H1 (cell line): ENCODE measurements around the gene FIG4. TPM values are rescaled to one million over a fixed set of nuclear protein-coding genes. Genes with fewer than 3 reads are reported as not detected.

Experiments used
- CTCF ChIA-PET: fragments of 300-600 bp; sonication (Branson Sonifier 250); formaldehyde crosslinking; loops from one replicate; lab custom pipeline; 2021; ENCODE audit not compliant: partially characterized antibody; lab: Charles Lee
- POLR2A ChIA-PET: fragments of 300-600 bp; sonication (Branson Sonifier 250); formaldehyde crosslinking; loops from one replicate; lab custom pipeline; 2021; ENCODE audit warnings: inconsistent platforms; ENCODE audit not compliant: partially characterized antibody; lab: Charles Lee
- DNase-seq, 2 experiments: peaks; one replicate each; pipeline versions ENCODE4 v3.0.0 to v3.0.0-alpha.2; 2010 to 2022; ENCODE audit warnings: low spot score in 2 of 2, low read depth in 1 of 2, mixed read lengths in 1 of 2
- FAIRE-seq: peaks from 2 replicates; lab custom pipeline; 2011; peaks lifted over from hg19 to GRCh38; lab: Jason Lieb, UNC
- H2AFZ ChIP-seq: 2 replicates; pipeline ENCODE4 v1.8.1; 2012; ENCODE audit warnings: low read length, inconsistent platforms
- H2AK5ac ChIP-seq: 2 replicates; pipeline ENCODE4 v1.6.1; 2013; ENCODE audit warnings: low read depth, low read length
- H2BK120ac ChIP-seq: replicated peaks from 2 replicates; pipeline ENCODE3; 2013; ENCODE audit warnings: low read depth, low read length, inconsistent platforms
- H2BK12ac ChIP-seq: 2 replicates; pipeline ENCODE4 v1.6.1; 2013; ENCODE audit warnings: low read depth, low read length
- H2BK15ac ChIP-seq: 2 replicates; pipeline ENCODE4 v1.6.1; 2013; ENCODE audit warnings: low read length
- H2BK20ac ChIP-seq: 2 replicates; pipeline ENCODE4 v1.6.1; 2013; ENCODE audit warnings: low read length
- H2BK5ac ChIP-seq: 2 replicates; pipeline ENCODE4 v1.6.1; 2013; ENCODE audit warnings: low read depth, low read length
- H3K14ac ChIP-seq: 2 replicates; pipeline ENCODE4 v1.6.1; 2013; ENCODE audit warnings: inconsistent platforms; ENCODE audit not compliant: insufficient read length
- H3K18ac ChIP-seq: 2 replicates; pipeline ENCODE4 v1.6.1; 2013; ENCODE audit warnings: low read length; ENCODE audit errors: extremely low read depth
- H3K23ac ChIP-seq: 2 replicates; pipeline ENCODE4 v1.6.1; 2013; ENCODE audit warnings: inconsistent platforms; ENCODE audit not compliant: insufficient read length
- H3K23me2 ChIP-seq: 2 replicates; pipeline ENCODE4 v1.6.1; 2013; ENCODE audit warnings: low read depth, low read length
- H3K27ac ChIP-seq: 2 replicates; pipeline ENCODE4 v1.6.1; 2011; ENCODE audit warnings: low read depth, low read length, inconsistent platforms
- H3K27me3 ChIP-seq, 4 experiments: replicated peaks in 1 of 4; 1 replicate in 1 of 4; 2 replicates in 3 of 4; pipeline versions ENCODE4 v1.6.1 to v1.8.1; 2011 to 2013; ENCODE audit warnings: low read length in 3 of 4, mild to moderate bottlenecking in 3 of 4, inconsistent platforms in 2 of 4, mixed read lengths in 2 of 4, moderate library complexity in 1 of 4; ENCODE audit not compliant: control insufficient read depth in 3 of 4, insufficient read depth in 3 of 4; ENCODE audit errors: extremely low read depth in 1 of 4
- H3K36me3 ChIP-seq, 4 experiments: 2 replicates each; pipeline versions ENCODE4 v1.6.1 to v1.8.1; 2011 to 2013; ENCODE audit warnings: mild to moderate bottlenecking in 4 of 4, low read length in 3 of 4, moderate library complexity in 2 of 4, control low read depth in 1 of 4, inconsistent platforms in 1 of 4; ENCODE audit not compliant: insufficient read depth in 4 of 4, control insufficient read depth in 2 of 4
- H3K4ac ChIP-seq: replicated peaks from 2 replicates; pipeline ENCODE3; 2013; ENCODE audit warnings: low read length, low read depth, mixed read lengths, inconsistent platforms; ENCODE audit not compliant: insufficient read length
- H3K4me1 ChIP-seq, 4 experiments: replicated peaks in 1 of 4; 1 replicate in 1 of 4; 2 replicates in 3 of 4; pipeline versions ENCODE4 v1.6.1 to v1.8.1; 2011 to 2013; ENCODE audit warnings: low read length in 3 of 4, inconsistent platforms in 2 of 4, mixed read lengths in 1 of 4; ENCODE audit not compliant: insufficient read depth in 4 of 4, control insufficient read depth in 3 of 4
- H3K4me2 ChIP-seq, 2 experiments: 2 replicates each; pipeline versions ENCODE4 v1.6.1 to v1.8.1; 2011 to 2013; ENCODE audit warnings: low read depth in 2 of 2, low read length in 2 of 2, control low read depth in 1 of 2, inconsistent platforms in 1 of 2, mild to moderate bottlenecking in 1 of 2; ENCODE audit not compliant: insufficient read depth in 1 of 2
- H3K4me3 ChIP-seq, 4 experiments: fragments of 200-600, 300-600 bp in 1 of 4; sonication (generic), shearing (Covaris generic), sonication (Bioruptor Twin) in 1 of 4; 2 replicates each; pipeline versions ENCODE4 v1.5.1 to v1.8.1; 2011 to 2016; ENCODE audit warnings: low read length in 4 of 4, low read depth in 3 of 4, control low read depth in 2 of 4, inconsistent platforms in 2 of 4, mild to moderate bottlenecking in 2 of 4, mixed read lengths in 1 of 4, moderate library complexity in 1 of 4; ENCODE audit not compliant: insufficient read depth in 2 of 4; ENCODE audit errors: extremely low read depth in 1 of 4
- H3K56ac ChIP-seq: replicated peaks from 2 replicates; pipeline ENCODE3; 2013; ENCODE audit warnings: low read depth, mild to moderate bottlenecking, mixed read lengths, low read length, inconsistent platforms; ENCODE audit not compliant: insufficient read length
- H3K79me1 ChIP-seq: 2 replicates; pipeline ENCODE4 v1.6.1; 2013; ENCODE audit warnings: low read depth, low read length, control low read depth
- H3K79me2 ChIP-seq, 2 experiments: 2 replicates each; pipeline versions ENCODE4 v1.6.1 to v1.8.1; 2012 to 2013; ENCODE audit warnings: low read length in 2 of 2, mild to moderate bottlenecking in 2 of 2, inconsistent platforms in 1 of 2; ENCODE audit not compliant: insufficient read depth in 2 of 2, control insufficient read depth in 1 of 2
- H3K9ac ChIP-seq, 4 experiments: replicated peaks in 1 of 4; 1 replicate in 1 of 4; 2 replicates in 3 of 4; pipeline versions ENCODE4 v1.6.1 to v1.8.1; 2011 to 2013; ENCODE audit warnings: low read depth in 3 of 4, low read length in 3 of 4, control low read depth in 2 of 4, mild to moderate bottlenecking in 2 of 4, moderate library complexity in 2 of 4, inconsistent platforms in 1 of 4; ENCODE audit errors: extremely low read depth in 1 of 4
- H3K9me3 ChIP-seq, 2 experiments: 2 replicates each; pipeline versions ENCODE4 v1.6.1 to v1.8.1; 2012 to 2013; ENCODE audit warnings: mild to moderate bottlenecking in 2 of 2, moderate library complexity in 2 of 2, control low read depth in 1 of 2, inconsistent platforms in 1 of 2, low read depth in 1 of 2, low read length in 1 of 2, mixed read lengths in 1 of 2; ENCODE audit not compliant: insufficient read depth in 2 of 2
- H4K20me1 ChIP-seq, 2 experiments: replicated peaks in 1 of 2; 2 replicates each; pipeline versions ENCODE3 to v1.8.1; 2011 to 2013; ENCODE audit warnings: inconsistent platforms in 2 of 2, low read length in 2 of 2, mild to moderate bottlenecking in 1 of 2; ENCODE audit not compliant: insufficient read depth in 2 of 2, control insufficient read depth in 1 of 2
- H4K5ac ChIP-seq: 2 replicates; pipeline ENCODE4 v1.6.1; 2013; ENCODE audit warnings: low read length, low read depth, mixed read lengths, inconsistent platforms; ENCODE audit not compliant: insufficient read length
- H4K8ac ChIP-seq: 2 replicates; pipeline ENCODE4 v1.8.0; 2013; ENCODE audit warnings: mild to moderate bottlenecking, moderate library complexity, low read length, inconsistent platforms; ENCODE audit not compliant: insufficient read depth; ENCODE audit errors: extremely low read depth
- H4K91ac ChIP-seq: replicated peaks from 2 replicates; pipeline ENCODE3; 2013; ENCODE audit warnings: low read length, mixed read lengths, inconsistent platforms; ENCODE audit not compliant: insufficient read length
- CHD2 ChIP-seq: IDR thresholded peaks from 2 replicates; pipeline ENCODE4 v1.6.1; 2012; ENCODE audit warnings: low read length, improper control_type of control experiment
- WGBS, 2 experiments: shearing (Covaris generic) in 1 of 2; methylation state at CpG; one replicate each; pipeline versions ENCODE4 v1.1.6 to v1.1.7; 2013 to 2015; ENCODE audit warnings: low lambda C conversion rate in 2 of 2, mixed read lengths in 2 of 2, inconsistent platforms in 1 of 2, low coverage in 1 of 2, missing lambda C conversion rate in 1 of 2; ENCODE audit not compliant: insufficient replicate concordance in 2 of 2, insufficient coverage in 1 of 2, insufficient read length in 1 of 2; ENCODE audit errors: extremely low coverage in 1 of 2, missing lambda C conversion rate in 1 of 2; 5-methylcytosine and 5-hydroxymethylcytosine counted together
- polyA plus RNA-seq, 7 experiments: library from polyadenylated mRNA; depleted of rRNA in 3 of 7; stranded (reverse) in 5 of 7; unstranded in 2 of 7; fragments of >200 nt in 5 of 7; fragments of 200-250 nt in 2 of 7; gene quantifications; 1 replicate in 5 of 7; 2 replicates in 1 of 7; 4 replicates in 1 of 7; pipeline versions ENCODE4 v1.2.1 to v1.2.3, GENCODE V29; 2011 to 2013; ENCODE audit warnings: missing spikeins in 2 of 7, mixed read lengths in 2 of 7
- total RNA-seq: library from RNA; stranded (reverse); fragmentation: NEBNext Ultra II Directional; extraction: Animal tissue kit (Norgen Biotek cat#: 25700); gene quantifications from 2 replicates; pipeline ENCODE4 v1.2.1, GENCODE V29; 2021

Gene FIG4
- total and polyA plus RNA-seq, 2 of the 8 experiments (the other 6 are each of a cell fraction or from before 2014, with no cell fraction given), result 11.8 to 21.9 TPM

DNA sequence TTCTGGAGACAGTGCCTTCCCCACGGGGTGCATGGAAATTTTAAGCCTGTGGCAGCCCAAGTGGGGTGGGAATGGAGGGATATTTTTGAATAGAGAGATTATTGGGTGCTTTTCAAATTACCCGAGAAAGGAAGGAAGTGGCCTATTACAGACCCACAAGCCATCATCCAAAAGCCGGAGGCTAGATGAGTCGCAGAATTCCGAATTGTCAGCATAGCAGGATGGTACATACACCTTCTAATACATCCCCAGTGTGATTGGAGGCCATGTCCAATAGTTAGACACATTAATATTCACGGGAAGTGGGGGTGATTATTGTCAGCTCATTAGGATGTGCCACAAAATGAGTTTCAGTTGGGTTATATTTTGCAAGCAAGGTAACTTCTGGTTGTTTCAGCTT lies 133.0 kb downstream of the FIG4 start:
- Histone ChIP-seq H3K27me3 (no peaks in the 10 kb centered on the region), H4K20me1 (no peaks in the 10 kb centered on the region), H3K9me3 (no peaks in the 10 kb centered on the region), H2AK5ac (no peak overlapping the region; the same call in 1 of the 2 replicates), H3K23ac (no peak overlapping the region), H4K91ac (no peak overlapping the region), H3K9ac (no peak overlapping the region), H2BK120ac (no peak overlapping the region), H4K5ac (no peak overlapping the region), H2BK20ac (no peak overlapping the region), H3K27ac (no peak overlapping the region), H3K18ac (no peak overlapping the region), H3K14ac (no peak overlapping the region), H2AFZ (no peak overlapping the region), H2BK12ac (0 out of 2 replicates have a peak overlapping the region, but pooled peaks have one; percentile 18), H3K36me3 (no peaks in the 10 kb centered on the region), H2BK15ac (no peak overlapping the region), H3K4ac (no peak overlapping the region), H3K56ac (no peak overlapping the region), H3K23me2 (no peaks in the 10 kb centered on the region), H3K4me3 (no peak overlapping the region), H4K8ac (no peak overlapping the region), H3K79me1 (no peaks in the 10 kb centered on the region), H3K4me1 (peaks cover 0 to 8% (median 3%) of the 10 kb centered on the region in 4 experiments; a peak in 5 of 7 replicates), H3K79me2 (no peaks in the 10 kb centered on the region), H2BK5ac (no peak overlapping the region), H3K4me2 (no peak overlapping the region)
- ChIA-PET CTCF (interaction anchor here (0.9 to 2.7 kb wide), 9 partner anchors 9 to 215 kb away, joined by 3 to 12 read pairs (median 5); no protein-coding TSS in a partner anchor), POLR2A (interaction anchor here (1.1 kb wide), 1 partner anchor 41 kb away, joined by 3 read pairs; no protein-coding TSS in a partner anchor)
- no peak for DNase-seq
- 92% methylated on average over 6 of the region's 6 CpGs; no CpG with 5 or more reads in 1 of the 2 experiments for WGBS, 2 experiments
- FAIRE-seq, result no peak
- no peak for TF ChIP-seq CHD2
